Myocyte (in vitro differentiated cells): Measurements from ENCODE around the gene SLC29A3. TPM values are rescaled to one million over a fixed set of nuclear protein-coding genes. Genes with fewer than 3 reads are reported as not detected.

Experiments
- DNase-seq: peaks from one replicate; pipeline ENCODE4 v3.0.0-alpha.2; 2012; ENCODE audit warnings: low read depth
- total RNA-seq: library from RNA; depleted of rRNA; stranded (reverse); fragments of >200 nt; gene quantifications from 2 replicates; pipeline ENCODE4 v1.2.3, GENCODE V29; 2014

The SLC29A3 gene
- total RNA-seq, 1 donor from 2014 or later: 1.3 TPM

DNA sequence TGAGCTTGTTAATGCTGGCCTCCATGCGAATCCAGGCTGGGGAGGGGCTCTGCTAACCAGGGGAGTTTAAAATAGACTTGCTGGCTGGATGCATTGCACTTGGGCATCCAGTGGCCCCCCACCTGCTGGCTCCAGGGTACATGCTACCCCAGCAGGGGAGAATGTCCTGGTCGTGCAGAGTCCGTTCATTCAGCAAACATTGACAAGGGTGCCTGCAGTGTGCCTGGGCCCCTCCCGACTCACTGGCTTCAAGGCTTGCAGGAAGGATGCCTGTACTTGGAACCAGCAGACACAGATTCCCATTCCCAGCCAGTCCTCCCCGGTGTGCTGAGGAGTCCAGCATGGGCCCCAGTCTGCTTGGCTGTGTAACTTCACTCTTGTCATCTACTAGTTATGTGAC, 1.5 kb downstream of the SLC29A3 start:
- DNase-seq: no peak

DNA sequence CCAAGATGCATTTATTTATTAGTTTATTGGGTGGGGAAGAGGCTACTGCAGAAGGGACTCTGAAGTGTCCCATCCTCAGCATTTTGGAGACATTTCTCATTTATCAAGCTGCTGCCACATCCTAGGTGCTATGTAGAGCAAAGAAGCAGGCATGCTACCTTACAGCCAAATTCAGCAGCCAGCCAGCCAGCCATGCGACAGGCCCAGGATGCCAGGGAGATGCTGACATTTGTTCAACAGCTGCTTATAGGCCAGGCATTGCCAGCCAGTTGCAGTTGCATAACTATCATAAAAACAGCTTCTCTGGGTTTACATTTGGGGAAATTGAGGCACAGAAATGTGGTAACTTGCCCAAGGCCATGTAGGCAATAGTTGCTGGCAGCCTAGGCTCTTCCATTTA, 2.3 kb downstream of the SLC29A3 start:
- DNase-seq: no peak

DNA sequence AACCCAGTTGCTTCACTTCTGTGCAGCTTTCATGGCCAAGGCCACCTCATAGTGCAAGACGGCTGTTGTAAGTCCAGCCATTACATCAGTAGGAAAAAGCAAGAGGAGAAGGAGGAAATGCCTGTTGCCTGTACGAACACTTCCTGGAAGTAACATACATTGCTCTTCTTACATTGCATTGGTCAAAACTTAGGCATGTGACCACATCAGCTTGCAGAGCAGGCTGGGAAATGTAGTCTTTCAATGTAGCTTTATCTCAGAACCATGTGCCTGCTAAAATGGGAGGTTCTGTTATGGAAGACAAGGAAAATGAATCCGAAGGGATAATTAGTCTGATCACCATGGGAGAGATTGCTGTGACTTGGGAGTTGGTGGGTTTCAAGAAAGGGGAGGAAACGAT, 4.3 kb downstream of the SLC29A3 start:
- DNase-seq: no peak

DNA sequence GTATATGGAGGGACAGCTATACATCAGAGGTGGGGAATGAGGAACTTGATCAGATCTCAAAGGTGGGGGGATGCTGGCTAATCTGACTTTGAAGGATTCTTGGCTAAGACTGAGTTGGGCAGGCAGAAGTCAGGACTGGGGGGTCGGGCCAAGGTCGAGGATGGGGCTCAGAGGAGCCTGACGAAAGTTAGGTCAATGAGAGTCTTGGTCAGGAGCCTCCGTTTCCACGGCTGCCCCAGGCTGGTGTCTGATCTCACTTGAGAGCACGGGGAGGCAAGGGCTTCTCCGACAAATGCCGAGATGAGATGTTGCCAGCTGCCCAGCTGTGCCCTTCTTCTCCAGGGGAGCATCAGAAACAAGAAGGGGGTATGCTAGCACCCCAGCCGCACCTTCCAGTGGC, 5.7 kb downstream of the SLC29A3 start:
- DNase-seq: no peak

DNA sequence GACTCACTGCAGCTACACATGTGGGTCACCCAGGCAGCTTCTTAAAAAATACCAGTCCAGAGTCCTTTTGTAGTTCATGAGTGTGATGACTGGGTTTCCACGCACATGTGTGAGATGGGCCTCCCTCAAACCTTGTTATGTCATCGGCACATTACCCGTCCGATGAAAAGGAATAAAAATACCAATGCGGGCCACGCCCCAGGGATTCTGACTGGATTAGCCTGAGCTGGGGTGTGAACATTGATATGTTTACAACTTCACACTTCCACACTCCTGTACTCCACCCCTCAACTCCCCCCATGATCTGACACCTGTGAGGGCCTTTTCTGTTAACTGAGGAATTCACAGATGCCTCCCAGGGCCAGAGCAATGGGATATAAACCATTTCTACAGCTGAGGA, 6.2 kb downstream of the SLC29A3 start:
- DNase-seq: no peak

DNA sequence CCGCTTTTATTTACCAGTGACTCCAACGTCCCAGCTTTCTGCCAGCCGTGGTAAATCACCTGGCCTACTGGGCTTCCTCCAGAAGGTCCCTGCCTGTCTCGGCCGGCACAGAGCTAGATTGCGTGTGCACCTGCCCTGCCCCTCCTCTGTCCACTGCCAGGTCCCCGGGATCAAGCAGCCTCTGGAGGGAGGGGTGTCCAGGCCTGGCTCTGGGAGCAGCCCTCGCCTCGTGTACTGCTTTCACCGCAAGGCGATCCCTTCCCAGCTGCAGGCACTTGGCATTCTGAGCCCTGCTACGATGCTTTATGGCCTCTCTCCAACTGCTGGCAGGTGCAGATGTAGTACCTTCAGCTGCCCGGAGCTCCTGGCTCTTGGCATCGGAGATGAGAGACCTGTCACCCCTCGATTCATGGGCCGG, 7.4 kb downstream of the SLC29A3 start:
- DNase-seq: no peak

DNA sequence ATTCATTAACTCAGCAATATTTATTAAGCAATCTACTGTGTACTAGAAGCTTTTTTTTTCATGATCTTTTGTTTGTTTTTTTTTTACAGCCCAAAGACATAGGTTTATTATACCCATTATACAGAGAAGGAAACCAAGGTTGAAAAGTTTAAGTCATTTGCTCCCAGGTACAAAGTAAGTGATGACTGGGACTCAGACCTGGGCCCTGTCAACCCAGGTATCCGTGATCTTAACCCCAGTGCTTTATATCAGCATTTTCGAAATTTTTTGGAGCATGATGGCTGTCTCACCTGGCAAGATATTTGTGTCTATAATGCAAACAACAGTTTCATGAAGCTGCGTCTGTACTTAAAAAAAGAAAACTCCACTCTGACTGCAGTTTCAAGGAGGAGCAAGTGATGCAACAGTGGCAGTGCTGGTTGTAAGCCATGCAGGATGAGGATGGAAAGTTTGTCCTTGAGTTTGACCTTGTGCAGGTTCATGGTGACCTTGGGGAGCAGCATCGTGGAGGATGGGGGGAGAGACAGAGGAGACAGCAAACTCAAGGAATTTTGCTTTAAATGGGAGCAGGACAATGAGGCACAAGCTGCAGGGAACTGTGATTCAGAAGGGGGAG, 11.8 kb downstream of the SLC29A3 start:
- DNase-seq: no peak

DNA sequence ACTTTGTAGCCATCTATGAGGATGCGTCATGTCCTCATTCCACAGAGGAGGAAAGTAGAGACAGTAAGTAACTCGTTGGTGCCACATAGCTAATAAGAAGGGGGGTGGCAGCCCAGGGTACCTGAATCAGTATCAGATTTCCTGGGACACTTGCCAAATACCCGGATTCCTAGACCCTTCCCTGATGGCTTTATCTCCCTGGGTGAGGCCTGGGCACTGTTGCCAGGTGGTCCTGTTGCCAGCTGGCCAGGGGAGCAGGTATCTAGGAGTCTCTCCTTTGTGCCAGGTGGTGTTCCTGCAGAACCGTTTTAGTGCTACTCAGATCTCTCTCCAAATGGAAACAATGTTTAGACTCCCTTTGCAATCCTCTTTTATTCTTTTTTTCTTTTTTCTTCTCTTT, 12.7 kb downstream of the SLC29A3 start:
- no peak for DNase-seq

DNA sequence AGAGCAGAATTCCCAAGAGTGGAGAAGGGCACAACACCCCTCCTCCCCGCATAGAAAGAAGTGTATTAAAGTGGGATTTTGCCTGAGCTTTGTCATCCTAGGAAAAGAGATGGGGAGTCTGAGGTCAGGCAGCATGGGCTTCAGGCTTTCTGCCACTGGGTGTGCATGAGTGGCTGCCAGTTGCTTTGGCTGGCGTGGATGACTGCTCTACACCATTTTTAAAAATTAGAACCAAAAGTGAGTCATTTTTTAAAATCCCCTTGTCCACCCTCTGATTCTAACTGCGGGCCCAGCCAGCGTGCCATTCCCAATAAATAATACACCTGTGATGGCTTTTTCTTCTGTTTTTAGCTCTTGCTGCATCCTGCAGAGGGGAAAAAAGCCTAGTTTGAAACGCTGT, 13.4 kb downstream of the SLC29A3 start:
- DNase-seq: no peak

DNA sequence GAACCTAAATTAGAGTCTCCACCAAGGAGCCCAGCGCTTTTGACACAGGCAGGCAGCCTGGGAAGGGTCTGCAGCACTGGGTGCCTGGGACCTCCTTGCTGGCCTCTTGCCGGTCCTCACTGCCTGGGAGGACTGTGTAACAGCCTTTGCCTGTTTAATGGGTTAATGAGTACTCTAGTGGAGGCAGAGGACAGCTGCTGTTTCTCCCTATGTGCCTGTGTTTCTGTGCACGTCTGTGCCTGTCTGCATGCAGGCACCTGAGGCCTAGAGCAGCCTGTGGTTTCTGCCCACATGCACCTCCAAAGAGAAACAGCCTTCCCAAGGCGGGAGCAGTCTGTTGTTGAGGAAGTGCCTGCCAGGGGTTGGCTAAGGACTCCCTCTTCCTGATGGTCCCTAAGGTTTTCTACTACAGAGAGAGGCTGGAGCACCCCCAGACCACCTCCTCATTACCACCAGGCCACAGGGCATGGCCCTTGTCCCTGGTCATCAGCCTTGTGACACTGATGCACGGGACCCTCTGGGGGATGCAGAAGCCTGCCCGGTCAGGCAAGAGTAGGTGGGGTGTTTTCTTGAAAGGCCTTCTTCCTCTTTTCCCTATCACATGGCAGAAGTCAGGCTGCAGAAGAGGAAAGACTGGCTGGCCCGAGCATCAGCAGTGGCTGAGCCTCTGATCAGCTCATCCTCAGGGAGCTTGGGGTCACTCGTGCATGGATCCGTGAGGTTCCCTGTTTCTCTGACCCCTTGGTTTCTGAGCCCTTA, 14.2 kb downstream of the SLC29A3 start:
- DNase-seq: no peak

DNA sequence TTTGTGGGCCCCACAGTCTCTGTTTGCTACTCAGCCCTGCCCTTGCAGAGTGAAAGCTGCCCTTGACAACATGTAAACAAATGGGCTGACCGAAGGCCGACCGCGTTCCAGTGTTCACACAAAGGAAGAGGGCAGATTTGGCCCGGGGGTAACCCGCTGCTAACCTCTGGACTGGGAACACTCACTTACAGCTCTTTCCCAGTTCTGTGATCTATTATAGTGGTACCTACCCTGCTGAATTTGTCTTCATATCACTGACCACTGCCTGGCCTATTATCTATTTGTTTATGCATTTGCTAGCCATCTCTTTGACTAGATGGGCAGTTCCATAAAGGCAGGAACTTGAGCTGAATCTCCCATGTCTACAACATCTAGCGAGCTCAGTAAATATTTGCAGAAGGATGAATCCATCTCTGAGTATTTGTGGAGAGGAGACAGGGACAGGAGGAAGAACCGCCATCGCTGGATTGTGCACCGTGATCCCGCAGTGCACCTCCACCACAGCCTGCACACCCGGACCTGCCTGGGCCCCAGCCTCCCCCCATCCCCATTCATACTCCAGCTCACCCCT, 15.2 kb downstream of the SLC29A3 start:
- DNase-seq: no peak

DNA sequence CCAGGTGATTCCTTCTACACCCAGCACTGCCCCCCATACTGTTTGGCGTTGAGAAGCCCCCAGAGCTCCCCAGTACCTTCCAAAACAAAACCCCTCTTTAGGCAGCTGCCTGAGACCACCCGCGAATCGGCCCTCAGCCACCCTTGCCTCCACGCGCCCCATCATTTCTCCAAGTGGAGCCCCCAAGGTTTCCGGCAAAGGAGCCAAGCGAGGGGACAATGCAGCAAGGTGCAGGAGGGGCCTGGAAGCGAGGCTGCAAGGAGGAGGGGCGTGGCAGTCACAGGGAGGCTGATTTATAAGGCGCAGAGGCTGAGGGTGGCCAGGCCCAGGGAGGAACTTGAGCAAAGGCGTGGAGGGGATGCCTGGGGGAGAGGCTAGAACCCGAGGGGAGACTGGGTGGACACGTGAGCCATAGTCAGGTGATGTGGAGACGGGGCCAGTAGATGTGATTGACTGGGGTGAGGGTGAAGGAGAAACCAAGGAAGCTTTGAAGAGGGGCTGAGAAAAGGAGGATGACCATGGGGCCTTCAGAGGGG, 16.2 kb downstream of the SLC29A3 start:
- no peak for DNase-seq

DNA sequence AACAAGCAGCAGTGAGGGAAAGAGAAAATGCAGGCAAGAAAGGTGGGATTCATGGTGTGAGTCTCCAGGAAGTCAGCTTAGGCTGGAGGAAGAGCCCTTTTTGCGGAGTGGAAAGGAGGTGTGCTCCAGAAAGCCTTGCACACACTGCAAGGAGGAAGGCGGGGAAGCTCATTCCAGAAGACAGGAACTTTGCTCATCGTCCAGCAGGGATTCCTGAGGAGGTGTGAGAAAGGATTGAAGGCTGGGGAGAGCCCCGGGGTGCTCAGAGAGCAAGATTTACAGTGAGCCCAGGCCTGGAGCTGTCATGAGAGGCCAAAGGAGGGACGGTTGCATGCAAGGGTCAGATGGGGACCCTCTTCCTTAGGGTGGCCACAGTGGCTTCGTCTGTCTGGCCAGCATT, 17.6 kb downstream of the SLC29A3 start:
- no peak for DNase-seq

DNA sequence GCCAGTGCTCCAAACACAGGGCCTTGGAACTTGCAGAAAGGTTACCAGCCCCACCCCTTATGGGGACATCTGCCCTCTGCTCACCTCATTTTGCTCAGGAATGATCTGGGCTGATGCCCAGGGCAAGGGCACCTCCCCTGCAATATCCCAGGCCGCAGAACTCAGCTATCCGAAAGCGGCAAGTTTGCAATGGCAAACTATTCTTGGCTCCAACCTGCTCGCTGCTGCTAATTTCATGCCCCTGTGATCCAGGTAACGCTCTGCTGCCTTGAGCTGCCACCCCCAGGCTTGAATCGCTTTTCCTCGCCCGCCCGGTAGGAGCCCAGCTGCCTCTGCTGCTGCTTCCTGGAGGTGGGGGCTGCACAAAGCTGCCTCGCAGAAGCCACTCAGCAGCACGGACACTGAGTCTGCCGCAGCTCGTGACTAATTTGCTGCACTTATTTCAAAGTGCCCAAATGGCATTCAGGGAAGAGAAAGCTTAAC, 18.2 kb downstream of the SLC29A3 start:
- DNase-seq: no peak

DNA sequence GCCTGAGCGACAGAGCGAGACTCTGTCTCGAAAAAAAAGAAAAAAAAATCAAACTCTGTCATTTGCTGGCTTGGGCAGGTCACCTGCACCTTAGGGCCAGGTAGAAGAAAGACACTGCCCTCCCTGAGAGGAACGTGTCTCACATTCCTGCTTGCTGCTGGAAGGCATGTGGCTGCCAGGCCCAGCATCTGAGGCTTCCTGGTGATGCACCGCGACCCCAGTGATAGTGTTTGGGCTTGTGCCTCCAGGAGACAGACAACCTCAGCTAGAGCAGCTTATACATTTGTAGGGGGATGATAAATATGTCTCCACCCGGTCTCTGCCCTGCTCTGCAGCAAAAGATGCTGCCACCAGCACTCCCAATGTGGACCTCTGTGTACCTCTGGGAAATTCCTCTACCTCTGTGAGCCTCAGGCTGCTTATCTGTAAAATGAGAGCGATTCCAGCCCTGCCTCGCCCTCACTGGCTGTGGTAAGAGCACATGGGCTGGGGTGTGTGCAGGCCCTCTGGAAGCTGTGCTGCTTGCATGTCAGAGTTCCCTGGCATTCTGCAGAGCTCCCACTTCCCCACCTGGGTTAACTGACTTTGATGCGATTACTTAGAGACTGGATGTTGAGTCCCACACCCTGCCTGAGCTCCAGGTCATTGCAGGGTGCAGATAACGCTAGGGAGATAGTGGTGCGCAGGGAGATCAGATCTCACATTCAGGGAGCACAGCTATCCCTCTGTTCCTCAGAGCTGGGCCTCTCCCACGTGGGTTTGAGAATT, 19.9 kb downstream of the SLC29A3 start:
- no peak for DNase-seq

DNA sequence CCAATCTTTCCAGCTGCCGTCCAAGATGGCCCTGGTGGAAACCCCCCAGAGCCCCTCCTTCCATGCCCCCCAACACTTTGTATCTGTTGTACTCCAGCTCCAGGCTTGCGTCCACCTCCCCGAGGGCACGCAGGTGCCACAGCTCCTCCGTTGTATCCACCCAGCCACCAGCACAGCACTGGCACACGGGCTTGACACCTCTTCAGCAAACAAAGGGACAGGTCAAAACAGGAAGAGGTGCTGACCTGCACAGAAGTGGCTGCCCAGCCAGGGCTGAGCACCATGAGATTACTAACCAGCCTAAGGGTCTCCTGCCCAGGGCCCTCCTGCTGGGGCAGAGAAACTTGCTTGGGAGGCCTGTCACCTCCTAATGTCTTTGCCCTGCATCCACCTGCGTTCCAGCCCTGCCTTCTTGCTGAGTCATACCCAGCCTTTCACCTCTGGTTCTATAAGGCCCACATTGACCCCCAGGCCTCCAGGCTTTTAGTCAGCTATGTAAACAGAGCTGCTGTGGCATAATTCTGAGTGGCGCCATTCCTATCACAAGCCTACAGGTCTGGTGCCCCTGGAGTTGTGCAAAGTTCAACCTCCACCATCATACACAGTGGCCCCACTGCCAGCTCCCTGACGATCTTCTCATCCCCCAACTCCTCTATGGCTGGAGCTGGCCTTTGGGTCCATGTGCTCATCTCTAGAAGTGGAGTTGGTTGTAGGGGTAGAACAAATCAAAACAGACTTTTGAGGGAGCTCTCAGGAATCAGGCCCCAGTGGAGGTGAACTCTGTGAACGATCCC, 20.9 kb downstream of the SLC29A3 start:
- no peak for DNase-seq

DNA sequence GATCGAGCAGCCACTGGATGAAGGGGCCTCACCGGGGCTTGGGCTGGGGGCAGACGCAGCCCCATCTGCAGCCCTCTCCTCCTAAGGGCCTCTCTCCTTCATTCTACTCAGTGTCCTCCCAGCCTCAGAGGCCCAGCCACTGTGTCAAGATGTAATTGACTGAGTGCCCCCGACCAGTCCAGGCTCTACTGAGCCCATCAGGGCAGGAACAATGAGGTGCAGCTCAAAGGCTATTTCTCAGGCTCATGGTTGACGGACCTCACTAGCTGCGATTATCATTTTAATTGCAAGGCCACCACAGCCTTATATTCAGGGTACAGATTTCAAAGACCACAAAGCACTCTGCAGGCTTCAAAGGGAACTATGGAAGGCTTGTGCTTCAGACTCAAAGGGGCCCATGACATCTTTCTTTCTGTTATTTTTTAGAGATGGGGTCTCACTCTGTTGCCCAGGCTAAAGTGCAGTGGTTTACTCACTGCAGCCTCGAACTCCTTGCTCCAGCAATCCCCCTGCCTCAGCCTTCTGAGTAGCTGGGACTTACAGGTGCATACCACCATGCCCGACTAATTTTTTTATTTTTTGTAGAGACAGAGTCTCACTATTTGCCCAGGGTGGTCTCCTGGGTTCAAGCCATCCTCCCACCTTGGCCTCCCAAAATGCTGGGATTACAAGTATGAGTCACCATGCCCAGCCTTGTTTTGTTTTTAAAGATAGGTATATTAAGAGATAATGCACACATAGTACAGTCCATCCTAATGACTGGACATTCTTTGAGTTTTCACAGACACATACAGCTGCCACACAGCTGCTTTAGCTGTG, 23.7 kb downstream of the SLC29A3 start:
- no peak for DNase-seq

DNA sequence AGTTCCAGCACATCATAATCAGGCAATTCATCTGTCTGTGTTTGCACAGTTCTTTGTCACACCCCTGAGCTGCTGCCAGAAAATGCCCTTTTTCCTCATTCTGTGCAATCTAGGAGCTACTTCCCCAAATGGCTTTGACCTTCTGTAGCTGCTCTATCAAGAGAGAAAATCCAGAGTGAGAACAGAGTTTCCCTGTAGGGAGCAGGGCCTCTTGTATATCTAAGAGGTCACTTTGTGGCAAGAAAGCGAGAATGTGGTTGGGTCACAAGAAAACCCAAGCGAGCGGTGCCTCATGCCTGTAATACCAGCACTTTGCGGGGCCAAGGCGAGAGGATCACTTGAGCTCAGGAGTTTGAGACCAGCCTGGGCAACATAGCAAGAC, 24.3 kb downstream of the SLC29A3 start:
- no peak for DNase-seq

DNA sequence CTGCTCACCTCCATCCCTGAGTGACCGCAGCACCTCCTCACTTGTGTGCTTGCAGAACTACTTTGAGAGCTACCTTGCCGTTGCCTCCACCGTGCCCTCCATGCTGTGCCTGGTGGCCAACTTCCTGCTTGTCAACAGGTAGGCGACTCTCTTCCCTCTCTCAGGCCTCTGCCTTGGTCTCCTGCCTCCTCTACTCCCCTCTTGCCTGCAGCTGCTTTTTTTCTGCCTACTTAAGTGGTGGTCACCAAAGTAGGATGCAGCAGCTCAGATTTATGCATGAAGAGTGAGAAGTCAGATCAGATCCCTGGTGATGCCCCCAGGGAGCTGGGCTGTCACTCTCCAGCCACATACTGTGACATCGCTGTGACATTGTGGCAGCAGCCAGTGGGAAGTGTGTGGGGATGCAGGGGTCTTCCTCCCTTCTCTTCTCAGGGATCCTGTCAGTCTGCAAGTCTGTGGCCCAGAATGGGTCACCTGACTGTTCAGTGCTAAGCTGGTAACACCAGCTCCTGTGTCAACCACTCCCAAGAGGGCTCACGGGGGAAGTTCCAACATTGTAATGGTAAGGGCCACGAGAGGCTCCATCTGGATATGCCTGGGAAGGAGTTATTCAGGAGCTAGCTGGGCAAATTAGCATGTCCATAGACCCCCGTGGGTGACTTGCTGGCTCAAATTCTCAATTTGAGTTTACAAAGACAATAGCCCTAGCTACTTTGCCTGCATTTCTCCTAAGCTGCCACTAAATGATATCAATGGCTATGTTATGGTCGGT, 25.3 kb downstream of the SLC29A3 start:
- no peak for DNase-seq
